H1 (cell line): ENCODE results near the gene EYA4. TPM values are rescaled to one million over a fixed set of nuclear protein-coding genes. Genes with fewer than 3 reads are reported as not detected.

Source experiments
- polyA plus RNA-seq, 7 experiments: library from polyadenylated mRNA; depleted of rRNA in 3 of 7; stranded (reverse) in 5 of 7; unstranded in 2 of 7; fragments of >200 nt in 5 of 7; fragments of 200-250 nt in 2 of 7; gene quantifications; 1 replicate in 5 of 7; 2 replicates in 1 of 7; 4 replicates in 1 of 7; pipeline versions ENCODE4 v1.2.1 to v1.2.3, GENCODE V29; 2011 to 2013; ENCODE audit warnings: missing spikeins in 2 of 7, mixed read lengths in 2 of 7
- total RNA-seq: library from RNA; stranded (reverse); fragmentation: NEBNext Ultra II Directional; extraction: Animal tissue kit (Norgen Biotek cat#: 25700); gene quantifications from 2 replicates; pipeline ENCODE4 v1.2.1, GENCODE V29; 2021
- TF ChIP-seq, protein P1 (sequence below): fragments of 300-600 bp; sonication (generic); IDR thresholded peaks from 2 replicates; pipeline ENCODE4 v1.7.1; 2012; ENCODE audit warnings: low read length, moderate library complexity, mild to moderate bottlenecking, inconsistent platforms; ENCODE audit not compliant: insufficient replicate concordance

Gene EYA4
- total and polyA plus RNA-seq, 2 of the 8 experiments (the other 6 are each of a cell fraction or from before 2014, with no cell fraction given), result 0.06 to 0.17 TPM

DNA sequence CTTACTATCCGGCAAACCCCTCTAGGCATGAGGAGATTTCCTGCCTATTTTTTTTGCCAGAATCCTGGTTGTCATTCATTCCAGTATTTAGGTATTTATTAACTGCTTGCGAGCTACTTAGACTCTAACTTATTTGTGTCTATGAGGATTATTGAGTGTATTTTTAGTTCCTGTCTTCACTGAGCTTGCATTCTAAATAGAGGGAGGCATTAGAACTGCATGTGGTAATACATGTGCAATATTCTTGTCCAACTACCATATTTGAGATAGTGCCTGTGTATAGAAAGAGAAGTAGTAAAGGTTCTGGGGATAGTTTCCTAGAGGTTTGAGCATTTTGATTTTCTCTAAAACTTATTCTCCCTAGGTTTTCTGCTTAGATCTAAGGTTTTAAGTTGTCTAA, 308.9 kb downstream of the EYA4 start (continued):
- TF ChIP-seq, protein P1, sequence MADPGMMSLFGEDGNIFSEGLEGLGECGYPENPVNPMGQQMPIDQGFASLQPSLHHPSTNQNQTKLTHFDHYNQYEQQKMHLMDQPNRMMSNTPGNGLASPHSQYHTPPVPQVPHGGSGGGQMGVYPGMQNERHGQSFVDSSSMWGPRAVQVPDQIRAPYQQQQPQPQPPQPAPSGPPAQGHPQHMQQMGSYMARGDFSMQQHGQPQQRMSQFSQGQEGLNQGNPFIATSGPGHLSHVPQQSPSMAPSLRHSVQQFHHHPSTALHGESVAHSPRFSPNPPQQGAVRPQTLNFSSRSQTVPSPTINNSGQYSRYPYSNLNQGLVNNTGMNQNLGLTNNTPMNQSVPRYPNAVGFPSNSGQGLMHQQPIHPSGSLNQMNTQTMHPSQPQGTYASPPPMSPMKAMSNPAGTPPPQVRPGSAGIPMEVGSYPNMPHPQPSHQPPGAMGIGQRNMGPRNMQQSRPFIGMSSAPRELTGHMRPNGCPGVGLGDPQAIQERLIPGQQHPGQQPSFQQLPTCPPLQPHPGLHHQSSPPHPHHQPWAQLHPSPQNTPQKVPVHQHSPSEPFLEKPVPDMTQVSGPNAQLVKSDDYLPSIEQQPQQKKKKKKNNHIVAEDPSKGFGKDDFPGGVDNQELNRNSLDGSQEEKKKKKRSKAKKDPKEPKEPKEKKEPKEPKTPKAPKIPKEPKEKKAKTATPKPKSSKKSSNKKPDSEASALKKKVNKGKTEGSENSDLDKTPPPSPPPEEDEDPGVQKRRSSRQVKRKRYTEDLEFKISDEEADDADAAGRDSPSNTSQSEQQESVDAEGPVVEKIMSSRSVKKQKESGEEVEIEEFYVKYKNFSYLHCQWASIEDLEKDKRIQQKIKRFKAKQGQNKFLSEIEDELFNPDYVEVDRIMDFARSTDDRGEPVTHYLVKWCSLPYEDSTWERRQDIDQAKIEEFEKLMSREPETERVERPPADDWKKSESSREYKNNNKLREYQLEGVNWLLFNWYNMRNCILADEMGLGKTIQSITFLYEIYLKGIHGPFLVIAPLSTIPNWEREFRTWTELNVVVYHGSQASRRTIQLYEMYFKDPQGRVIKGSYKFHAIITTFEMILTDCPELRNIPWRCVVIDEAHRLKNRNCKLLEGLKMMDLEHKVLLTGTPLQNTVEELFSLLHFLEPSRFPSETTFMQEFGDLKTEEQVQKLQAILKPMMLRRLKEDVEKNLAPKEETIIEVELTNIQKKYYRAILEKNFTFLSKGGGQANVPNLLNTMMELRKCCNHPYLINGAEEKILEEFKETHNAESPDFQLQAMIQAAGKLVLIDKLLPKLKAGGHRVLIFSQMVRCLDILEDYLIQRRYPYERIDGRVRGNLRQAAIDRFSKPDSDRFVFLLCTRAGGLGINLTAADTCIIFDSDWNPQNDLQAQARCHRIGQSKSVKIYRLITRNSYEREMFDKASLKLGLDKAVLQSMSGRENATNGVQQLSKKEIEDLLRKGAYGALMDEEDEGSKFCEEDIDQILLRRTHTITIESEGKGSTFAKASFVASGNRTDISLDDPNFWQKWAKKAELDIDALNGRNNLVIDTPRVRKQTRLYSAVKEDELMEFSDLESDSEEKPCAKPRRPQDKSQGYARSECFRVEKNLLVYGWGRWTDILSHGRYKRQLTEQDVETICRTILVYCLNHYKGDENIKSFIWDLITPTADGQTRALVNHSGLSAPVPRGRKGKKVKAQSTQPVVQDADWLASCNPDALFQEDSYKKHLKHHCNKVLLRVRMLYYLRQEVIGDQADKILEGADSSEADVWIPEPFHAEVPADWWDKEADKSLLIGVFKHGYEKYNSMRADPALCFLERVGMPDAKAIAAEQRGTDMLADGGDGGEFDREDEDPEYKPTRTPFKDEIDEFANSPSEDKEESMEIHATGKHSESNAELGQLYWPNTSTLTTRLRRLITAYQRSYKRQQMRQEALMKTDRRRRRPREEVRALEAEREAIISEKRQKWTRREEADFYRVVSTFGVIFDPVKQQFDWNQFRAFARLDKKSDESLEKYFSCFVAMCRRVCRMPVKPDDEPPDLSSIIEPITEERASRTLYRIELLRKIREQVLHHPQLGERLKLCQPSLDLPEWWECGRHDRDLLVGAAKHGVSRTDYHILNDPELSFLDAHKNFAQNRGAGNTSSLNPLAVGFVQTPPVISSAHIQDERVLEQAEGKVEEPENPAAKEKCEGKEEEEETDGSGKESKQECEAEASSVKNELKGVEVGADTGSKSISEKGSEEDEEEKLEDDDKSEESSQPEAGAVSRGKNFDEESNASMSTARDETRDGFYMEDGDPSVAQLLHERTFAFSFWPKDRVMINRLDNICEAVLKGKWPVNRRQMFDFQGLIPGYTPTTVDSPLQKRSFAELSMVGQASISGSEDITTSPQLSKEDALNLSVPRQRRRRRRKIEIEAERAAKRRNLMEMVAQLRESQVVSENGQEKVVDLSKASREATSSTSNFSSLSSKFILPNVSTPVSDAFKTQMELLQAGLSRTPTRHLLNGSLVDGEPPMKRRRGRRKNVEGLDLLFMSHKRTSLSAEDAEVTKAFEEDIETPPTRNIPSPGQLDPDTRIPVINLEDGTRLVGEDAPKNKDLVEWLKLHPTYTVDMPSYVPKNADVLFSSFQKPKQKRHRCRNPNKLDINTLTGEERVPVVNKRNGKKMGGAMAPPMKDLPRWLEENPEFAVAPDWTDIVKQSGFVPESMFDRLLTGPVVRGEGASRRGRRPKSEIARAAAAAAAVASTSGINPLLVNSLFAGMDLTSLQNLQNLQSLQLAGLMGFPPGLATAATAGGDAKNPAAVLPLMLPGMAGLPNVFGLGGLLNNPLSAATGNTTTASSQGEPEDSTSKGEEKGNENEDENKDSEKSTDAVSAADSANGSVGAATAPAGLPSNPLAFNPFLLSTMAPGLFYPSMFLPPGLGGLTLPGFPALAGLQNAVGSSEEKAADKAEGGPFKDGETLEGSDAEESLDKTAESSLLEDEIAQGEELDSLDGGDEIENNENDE, result no peak
